ENCODE results near the gene TMEM135.

DNA sequence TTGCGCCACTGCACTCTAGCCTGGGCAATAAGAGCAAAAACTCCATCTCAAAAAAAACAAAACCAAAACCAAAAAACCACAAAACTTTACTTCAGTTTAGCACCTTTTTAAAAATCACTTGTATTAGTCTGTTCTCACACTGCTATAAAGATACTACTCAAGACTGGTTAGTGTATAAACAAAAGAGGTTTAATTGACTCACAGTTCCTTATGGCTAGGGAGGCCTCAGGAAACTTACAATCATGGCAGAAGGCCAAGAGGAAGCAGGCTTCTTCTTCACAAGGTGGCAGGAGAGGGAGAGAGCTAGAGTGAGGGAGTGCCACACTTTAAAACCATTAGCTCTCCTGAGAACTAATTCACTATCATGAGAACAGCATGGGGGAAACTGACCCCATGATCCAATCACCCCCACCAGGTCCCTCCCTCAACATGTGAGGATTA, 261.3 kb downstream of the TMEM135 start:
- TF ChIP-seq, protein P1, sequence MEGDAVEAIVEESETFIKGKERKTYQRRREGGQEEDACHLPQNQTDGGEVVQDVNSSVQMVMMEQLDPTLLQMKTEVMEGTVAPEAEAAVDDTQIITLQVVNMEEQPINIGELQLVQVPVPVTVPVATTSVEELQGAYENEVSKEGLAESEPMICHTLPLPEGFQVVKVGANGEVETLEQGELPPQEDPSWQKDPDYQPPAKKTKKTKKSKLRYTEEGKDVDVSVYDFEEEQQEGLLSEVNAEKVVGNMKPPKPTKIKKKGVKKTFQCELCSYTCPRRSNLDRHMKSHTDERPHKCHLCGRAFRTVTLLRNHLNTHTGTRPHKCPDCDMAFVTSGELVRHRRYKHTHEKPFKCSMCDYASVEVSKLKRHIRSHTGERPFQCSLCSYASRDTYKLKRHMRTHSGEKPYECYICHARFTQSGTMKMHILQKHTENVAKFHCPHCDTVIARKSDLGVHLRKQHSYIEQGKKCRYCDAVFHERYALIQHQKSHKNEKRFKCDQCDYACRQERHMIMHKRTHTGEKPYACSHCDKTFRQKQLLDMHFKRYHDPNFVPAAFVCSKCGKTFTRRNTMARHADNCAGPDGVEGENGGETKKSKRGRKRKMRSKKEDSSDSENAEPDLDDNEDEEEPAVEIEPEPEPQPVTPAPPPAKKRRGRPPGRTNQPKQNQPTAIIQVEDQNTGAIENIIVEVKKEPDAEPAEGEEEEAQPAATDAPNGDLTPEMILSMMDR (IDR thresholded peaks at IDR 0.05), result no peak
- TF ChIP-seq EZH2 (IDR thresholded peaks at IDR 0.05; ENCODE audit: borderline replicate concordance, insufficient read depth, low read depth, low read length, poor library complexity, severe bottlenecking), result no peak
